IPS-18a (cell line): ENCODE data around the gene UNC13A.
A peak's percentile ranks its signal among the peaks of the same experiment; 100 is the strongest.
"Not testable (repeated sequence)": the region's sequence is repeated elsewhere in the genome, so short reads cannot be mapped to it uniquely, and the experiment has no call there.

Source experiments
- H3K27ac ChIP-seq: one replicate; pipeline ENCODE4 v1.5.1; 2013; ENCODE audit warnings: low read length
- H3K27me3 ChIP-seq: one replicate; pipeline ENCODE4 v1.6.1; 2013; ENCODE audit warnings: mild to moderate bottlenecking, low read length; ENCODE audit not compliant: control insufficient read depth, insufficient read depth
- H3K36me3 ChIP-seq: one replicate; pipeline ENCODE4 v1.6.1; 2013; ENCODE audit warnings: low read depth, low read length; ENCODE audit not compliant: control insufficient read depth
- H3K4me1 ChIP-seq: one replicate; pipeline ENCODE4 v1.6.1; 2013; ENCODE audit warnings: low read depth, low read length; ENCODE audit not compliant: control insufficient read depth
- H3K4me3 ChIP-seq: one replicate; pipeline ENCODE4 v1.5.1; 2013; ENCODE audit warnings: low read length
- H3K9ac ChIP-seq: one replicate; pipeline ENCODE4 v1.6.1; 2013; ENCODE audit warnings: mild to moderate bottlenecking, low read length, moderate library complexity
- H3K9me3 ChIP-seq: one replicate; pipeline ENCODE4 v1.6.1; 2013; ENCODE audit warnings: low read depth, low read length; ENCODE audit not compliant: control insufficient read depth

The UNC13A gene

GRCh38 chr19:17594296-17594695, 93.9 kb downstream of the UNC13A start:
- not testable (repeated sequence) for H3K4me1 ChIP-seq, H3K4me3 ChIP-seq, H3K36me3 ChIP-seq, H3K9ac ChIP-seq, H3K27me3 ChIP-seq, H3K27ac ChIP-seq, H3K9me3 ChIP-seq

GRCh38 chr19:17590866-17591265, 97.3 kb downstream of the UNC13A start:
- Histone ChIP-seq H3K4me3 (no peak overlapping the region), H3K27me3 (no peaks in the 10 kb centered on the region), H3K27ac (no peak overlapping the region), H3K9ac (no peak overlapping the region), H3K9me3 (no peaks in the 10 kb centered on the region), H3K36me3 (no peaks in the 10 kb centered on the region), H3K4me1 (no peaks in the 10 kb centered on the region)

- not testable (repeated sequence) for H3K9me3 ChIP-seq, H3K9ac ChIP-seq, H3K4me3 ChIP-seq, H3K27me3 ChIP-seq, H3K36me3 ChIP-seq, H3K27ac ChIP-seq, H3K4me1 ChIP-seq
These were observed 102.8 kb downstream of the UNC13A start for GRCh38 chr19:17585395-17585794.

GRCh38 chr19:17584132-17584531, 104.0 kb downstream of the UNC13A start:
- no peak overlapping the region for H3K27ac ChIP-seq
- no peaks in the 10 kb centered on the region for H3K9me3 ChIP-seq
- peaks cover 6% of the 10 kb centered on the region for H3K36me3 ChIP-seq
- no peak overlapping the region for H3K4me3 ChIP-seq
- H3K27me3 ChIP-seq, result no peaks in the 10 kb centered on the region
- no peak overlapping the region for H3K9ac ChIP-seq
- peaks cover 8% of the 10 kb centered on the region for H3K4me1 ChIP-seq

GRCh38 chr19:17582613-17583012, 105.5 kb downstream of the UNC13A start:
- peaks cover 6% of the 10 kb centered on the region for H3K36me3 ChIP-seq
- H3K27me3 ChIP-seq, result no peaks in the 10 kb centered on the region
- no peak overlapping the region for H3K4me3 ChIP-seq
- no peaks in the 10 kb centered on the region for H3K9me3 ChIP-seq
- no peak overlapping the region for H3K27ac ChIP-seq
- peaks cover 8% of the 10 kb centered on the region for H3K4me1 ChIP-seq
- H3K9ac ChIP-seq, result no peak overlapping the region

GRCh38 chr19:17581211-17581874, 106.8 kb downstream of the UNC13A start:
- H3K27me3 ChIP-seq, result no peaks in the 10 kb centered on the region
- no peak overlapping the region for H3K9ac ChIP-seq
- H3K27ac ChIP-seq, result no peak overlapping the region
- no peaks in the 10 kb centered on the region for H3K9me3 ChIP-seq
- H3K36me3 ChIP-seq, result peaks cover 6% of the 10 kb centered on the region
- peaks cover 8% of the 10 kb centered on the region for H3K4me1 ChIP-seq
- H3K4me3 ChIP-seq, result no peak overlapping the region

- H3K9me3 ChIP-seq, result no peaks in the 10 kb centered on the region
- no peak overlapping the region for H3K27ac ChIP-seq
- H3K4me3 ChIP-seq, result no peak overlapping the region
- H3K4me1 ChIP-seq, result peaks cover 8% of the 10 kb centered on the region
- H3K36me3 ChIP-seq, result peaks cover 6% of the 10 kb centered on the region
- H3K27me3 ChIP-seq, result no peaks in the 10 kb centered on the region
- H3K9ac ChIP-seq, result no peak overlapping the region
These were observed 107.5 kb downstream of the UNC13A start for GRCh38 chr19:17580470-17581144.

GRCh38 chr19:17579661-17580244, 108.4 kb downstream of the UNC13A start:
- H3K4me1 ChIP-seq, result peaks cover 8% of the 10 kb centered on the region
- H3K27me3 ChIP-seq, result no peaks in the 10 kb centered on the region
- no peaks in the 10 kb centered on the region for H3K9me3 ChIP-seq
- H3K36me3 ChIP-seq, result peaks cover 6% of the 10 kb centered on the region
- H3K9ac ChIP-seq, result no peak overlapping the region
- no peak overlapping the region for H3K27ac ChIP-seq
- H3K4me3 ChIP-seq, result peak overlapping the region; percentile 45

- Histone ChIP-seq H3K9me3 (no peaks in the 10 kb centered on the region), H3K9ac (no peak overlapping the region), H3K36me3 (peaks cover 8% of the 10 kb centered on the region), H3K27ac (no peak overlapping the region), H3K4me3 (no peak overlapping the region), H3K27me3 (no peaks in the 10 kb centered on the region), H3K4me1 (peaks cover 8% of the 10 kb centered on the region)
These were observed 110.6 kb downstream of the UNC13A start for GRCh38 chr19:17577457-17578097.

GRCh38 chr19:17576758-17577456, 111.2 kb downstream of the UNC13A start:
- no peak overlapping the region for H3K27ac ChIP-seq
- H3K27me3 ChIP-seq, result no peaks in the 10 kb centered on the region
- peak overlapping the region; percentile 45 for H3K4me3 ChIP-seq
- H3K36me3 ChIP-seq, result peaks cover 9% of the 10 kb centered on the region
- no peaks in the 10 kb centered on the region for H3K9me3 ChIP-seq
- peaks cover 8% of the 10 kb centered on the region for H3K4me1 ChIP-seq
- no peak overlapping the region for H3K9ac ChIP-seq
